K562 (cell line): ENCODE results near the gene OSBPL3. TPM values are rescaled to one million over a fixed set of nuclear protein-coding genes. Genes with fewer than 3 reads are reported as not detected.

Experiments
- ATAC-seq: fragments of 200-7000 bp; cut with Tn5 transposase; 3 replicates; pipeline ENCODE4 v1.9.1; 2020; ENCODE audit warnings: moderate library complexity
- BruUV-seq: library from RNA; stranded (reverse); fragments of 400-500 nt; replicated peaks from 2 replicates; lab custom pipeline; 2021; lab: Mats Ljungman, UMichigan
- CTCF ChIA-PET: fragments of 300-600 bp; formaldehyde crosslinking; extraction: SDS; loops from one replicate; lab custom pipeline; 2021; ENCODE audit warnings: low intra/inter-chr PET ratio; lab: Yijun Ruan, JAX
- POLR2A ChIA-PET: fragments of 300-600, 350-650 bp; sonication (Branson Sonifier 250); formaldehyde crosslinking; extraction: SDS; loops from one replicate; lab custom pipeline; 2021; ENCODE audit warnings: antibody characterized with exemption, inconsistent platforms; lab: Yijun Ruan, JAX
- DNase-seq, 4 experiments: peaks; one replicate each; pipeline versions ENCODE4 v3.0.0 to v3.0.0-alpha.2; 2011 to 2018; ENCODE audit warnings: low spot score in 3 of 4, mixed read lengths in 3 of 4; ENCODE audit errors: extremely low read depth in 1 of 4
- FAIRE-seq: peaks from 2 replicates; lab custom pipeline; 2011; peaks lifted over from hg19 to GRCh38; lab: Jason Lieb, UNC
- H2AFZ ChIP-seq: 2 replicates; pipeline ENCODE4 v1.6.0; 2011; ENCODE audit warnings: low read depth, low read length, control low read depth, inconsistent platforms
- H3K27ac ChIP-seq: fragments of 200-600 bp; 3 replicates; pipeline ENCODE4 v1.8.0; 2011; ENCODE audit warnings: low read depth, mild to moderate bottlenecking, control low read depth, inconsistent platforms, low read length, moderate library complexity, mixed read lengths; ENCODE audit errors: extremely low read depth
- H3K27me3 ChIP-seq, 2 experiments: fragments of 300-600 bp in 1 of 2; 2 replicates in 1 of 2; 3 replicates in 1 of 2; pipeline versions ENCODE4 v1.6.0 to v1.8.0; 2011; ENCODE audit warnings: inconsistent platforms in 2 of 2, low read length in 2 of 2, mild to moderate bottlenecking in 1 of 2, mixed read lengths in 1 of 2, moderate library complexity in 1 of 2; ENCODE audit not compliant: control insufficient read depth in 2 of 2, insufficient read depth in 2 of 2
- H3K36me3 ChIP-seq: fragments of 300-600 bp; 3 replicates; pipeline ENCODE4 v1.8.0; 2011; ENCODE audit warnings: mild to moderate bottlenecking, low read length, inconsistent platforms; ENCODE audit not compliant: control insufficient read depth, insufficient read depth
- H3K4me1 ChIP-seq, 2 experiments: fragments of 200-600 bp in 1 of 2; replicated peaks in 1 of 2; 2 replicates in 1 of 2; 3 replicates in 1 of 2; pipeline versions ENCODE4 v1.5.1 to v1.8.0; 2011; ENCODE audit warnings: inconsistent platforms in 2 of 2, low read length in 2 of 2, mild to moderate bottlenecking in 1 of 2, mixed read lengths in 1 of 2, moderate library complexity in 1 of 2; ENCODE audit not compliant: control insufficient read depth in 2 of 2, insufficient read depth in 2 of 2
- H3K4me2 ChIP-seq: 2 replicates; pipeline ENCODE4 v1.6.1; 2011; ENCODE audit warnings: low read length, control low read depth, inconsistent platforms, mixed read lengths; ENCODE audit not compliant: insufficient read depth
- H3K4me3 ChIP-seq: fragments of 200-600 bp; sonication (generic), shearing (Covaris generic); 2 replicates; pipeline ENCODE4 v1.5.1; 2016; ENCODE audit warnings: control low read depth, inconsistent platforms
- H3K79me2 ChIP-seq: fragments of 200-600 bp; 3 replicates; pipeline ENCODE4 v1.8.0; 2011; ENCODE audit warnings: low read length, inconsistent platforms; ENCODE audit not compliant: control insufficient read depth, insufficient read depth
- H3K9ac ChIP-seq, 2 experiments: 2 replicates each; pipeline versions ENCODE4 v1.6.0 to v1.6.1; 2011; ENCODE audit warnings: low read depth in 2 of 2, low read length in 2 of 2, control low read depth in 1 of 2, inconsistent platforms in 1 of 2, mild to moderate bottlenecking in 1 of 2, mixed read lengths in 1 of 2; ENCODE audit not compliant: insufficient read depth in 1 of 2
- H3K9me1 ChIP-seq: one replicate; pipeline ENCODE4 v1.6.0; 2011; ENCODE audit warnings: inconsistent platforms, mild to moderate bottlenecking, low read length, moderate library complexity; ENCODE audit not compliant: control insufficient read depth, insufficient read depth
- H3K9me3 ChIP-seq: replicated peaks from 2 replicates; pipeline ENCODE4 v1.5.1; 2011; ENCODE audit warnings: low read depth, low read length, inconsistent platforms; ENCODE audit not compliant: control insufficient read depth, insufficient read depth
- H4K20me1 ChIP-seq: replicated peaks from 2 replicates; pipeline ENCODE4 v1.6.1; 2011; ENCODE audit warnings: low read length, inconsistent platforms, mixed read lengths; ENCODE audit not compliant: control insufficient read depth, insufficient read depth
- CHAMP1 ChIP-seq: fragments of 450-650 bp; IDR thresholded peaks from 2 replicates; pipeline ENCODE4 v1.6.1; 2016; ENCODE audit warnings: mild to moderate bottlenecking
- CLOCK ChIP-seq: fragments of 250-450 bp; sonication (Bioruptor Pico); IDR thresholded peaks from 2 replicates; pipeline ENCODE4 v1.4.0; 2020; ENCODE audit warnings: mild to moderate bottlenecking, moderate library complexity, borderline replicate concordance
- E2F5 ChIP-seq: sonication (generic); formaldehyde crosslinking; IDR thresholded peaks from 2 replicates; pipeline ENCODE4 v1.8.0; 2022; ENCODE audit warnings: mild to moderate bottlenecking, missing genetic modification reagents
- EP300 ChIP-seq: IDR thresholded peaks from 2 replicates; pipeline ENCODE4 v1.6.1; 2012; ENCODE audit warnings: low read length, improper control_type of control experiment
- HNRNPK ChIP-seq: fragments of 200-400 bp; formaldehyde crosslinking; IDR thresholded peaks from one replicate; pipeline ENCODE4 v1.6.1; 2018; ENCODE audit warnings: mild to moderate bottlenecking, low read depth, low read length; ENCODE audit not compliant: poor library complexity, severe bottlenecking
- NR2F6 ChIP-seq: fragments of 450-650 bp; formaldehyde crosslinking; IDR thresholded peaks from 2 replicates; pipeline ENCODE4 v1.4.0; 2020; ENCODE audit warnings: mild to moderate bottlenecking
- OTX1 ChIP-seq: fragments of 450-650 bp; formaldehyde crosslinking; IDR thresholded peaks from 2 replicates; pipeline ENCODE4 v1.4.0; 2022; ENCODE audit warnings: mild to moderate bottlenecking
- ZNF253 ChIP-seq: fragments of 250-450 bp; sonication (Bioruptor Pico); conservative IDR thresholded peaks from 2 replicates; pipeline ENCODE4 v1.6.1; 2021; ENCODE audit warnings: mild to moderate bottlenecking
- ZNF41 ChIP-seq: fragments of 250-450 bp; sonication (Bioruptor Pico); conservative IDR thresholded peaks from 2 replicates; pipeline ENCODE4 v1.4.0; 2020; ENCODE audit warnings: mild to moderate bottlenecking
- ZNF507 ChIP-seq: conservative IDR thresholded peaks from 2 replicates; pipeline ENCODE4 v1.6.1; 2017; ENCODE audit warnings: missing genetic modification characterization, missing compliant biosample characterization
- ZNF518B ChIP-seq: fragments of 250-450 bp; sonication (Bioruptor Pico); IDR thresholded peaks from 2 replicates; pipeline ENCODE4 v1.5.0; 2021; ENCODE audit warnings: mild to moderate bottlenecking, moderate library complexity
- WGBS: fragments of 100-300 bp; shearing (Covaris generic); methylation state at CpG from one replicate; pipeline ENCODE4 v1.1.6; 2016; ENCODE audit warnings: low coverage, mixed read lengths; ENCODE audit not compliant: insufficient coverage; ENCODE audit errors: missing lambda C conversion rate; 5-methylcytosine and 5-hydroxymethylcytosine counted together
- in situ Hi-C: fragments of 300-500 bp; cut with MboI; formaldehyde crosslinking; loops from 4 replicates; pipeline ENCODE4 v1.15.0; 2018; ENCODE audit warnings: inconsistent platforms, mixed read lengths
- intact Hi-C: fragments of 100-400 bp; cut with micrococcal nuclease; formaldehyde crosslinking; loops from 2 replicates; pipeline ENCODE4 v1.14.2; 2022
- polyA plus RNA-seq, 8 experiments: library from polyadenylated mRNA; depleted of rRNA in 4 of 8; stranded (reverse) in 5 of 8; unstranded in 3 of 8; fragments of >200 nt; fragmentation: Nextera tagmentation in 2 of 8; fragmentation: Illumina TruSeq in 1 of 8; extraction: Ambion mirVana in 2 of 8; extraction: Trizol in 1 of 8; gene quantifications; 2 replicates each; pipeline versions ENCODE4 v1.2.1 to v1.2.3, GENCODE V29; 2011 to 2014; ENCODE audit warnings: inconsistent platforms in 1 of 8, missing spikeins in 1 of 8
- total RNA-seq, 7 experiments: library from RNA; depleted of rRNA in 6 of 7; stranded (reverse); fragments of >200 nt in 6 of 7; fragmentation: Illumina TruSeq in 2 of 7; extraction: Trizol in 2 of 7; gene quantifications; 2 replicates each; pipeline versions ENCODE4 v1.2.1 to v1.2.3, GENCODE V29; 2011 to 2021; ENCODE audit warnings: low replicate concordance in 1 of 7
- TF ChIP-seq, protein P1 (sequence below): sonication (generic); formaldehyde crosslinking; IDR thresholded peaks from 2 replicates; pipeline ENCODE4 v1.8.0; 2022; ENCODE audit warnings: mild to moderate bottlenecking, missing genetic modification reagents

OSBPL3 gene
- total and polyA plus RNA-seq, 9 of the 15 experiments (the other 6 are each of a cell fraction or from before 2014, with no cell fraction given), result 4.8 to 37.2 (median 26.5) TPM

- DNase-seq, result no peak
- CTCF ChIA-PET, result no interaction called here
Observed at GRCh38 chr7:24991353-24991752, 11.4 kb upstream of the OSBPL3 start.

More at GRCh38 chr7:24991353-24991752, 11.4 kb upstream of the OSBPL3 start:
- no peak for FAIRE-seq
- Histone ChIP-seq H3K9me3 (no peaks in the 10 kb centered on the region), H3K27ac (no peak overlapping the region)
- TF ChIP-seq EP300 (no peak), HNRNPK (no peak), NR2F6 (CRISPR knock-in tag) (no peak), ZNF518B (no peak), ZNF253 (CRISPR knock-in tag) (no peak), ZNF507 (tag) (no peak), ZNF41 (CRISPR knock-in tag) (no peak), OTX1 (CRISPR knock-in tag) (no peak), CHAMP1 (no peak), CLOCK (no peak), E2F5 (CRISPR knock-in tag) (no peak)
- TF ChIP-seq, protein P1, sequence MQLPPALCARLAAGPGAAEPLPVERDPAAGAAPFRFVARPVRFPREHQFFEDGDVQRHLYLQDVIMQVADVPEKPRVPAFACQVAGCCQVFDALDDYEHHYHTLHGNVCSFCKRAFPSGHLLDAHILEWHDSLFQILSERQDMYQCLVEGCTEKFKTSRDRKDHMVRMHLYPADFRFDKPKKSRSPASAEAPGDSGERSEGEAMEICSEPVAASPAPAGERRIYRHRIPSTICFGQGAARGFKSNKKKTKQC (CRISPR knock-in tag), result no peak
- TF ChIP-seq, all 486 proteins: peak for 0
- Histone ChIP-seq H3K4me3 (no peak overlapping the region), H4K20me1 (no peaks in the 10 kb centered on the region), H3K4me2 (peak overlapping the region; percentile 13; the same call in 1 of the 2 replicates), H3K79me2 (no peaks in the 10 kb centered on the region), H3K9me1 (no peaks in the 10 kb centered on the region), H3K9ac (no peak overlapping the region), H3K27me3 (no peaks in the 10 kb centered on the region), H3K36me3 (no peaks in the 10 kb centered on the region), H3K4me1 (peaks cover 0 to 2% of the 10 kb centered on the region in 2 experiments; a peak in 1 of 5 replicates), H2AFZ (peak overlapping the region; percentile 76)
- in situ Hi-C loops (no loop called here), intact Hi-C loops (no loop called here)
- no TSS peak for BruUV-seq
- POLR2A ChIA-PET, result no interaction called here
- WGBS, result 36% methylated on average over 3 of the region's 3 CpGs
- peak; percentile 60 for ATAC-seq
